CD4-positive, alpha-beta T cell treated with Interleukin-10 for 1 hour (primary cell): ENCODE results near the gene TMEM121B.

Experiments used
- DNase-seq: peaks from one replicate; pipeline ENCODE4 v3.0.0-alpha.2; 2020

Gene TMEM121B

GRCh38 chr22:17087498-17088131, 33.5 kb downstream of the TMEM121B start:
- peak; percentile 67 for DNase-seq

- no peak for DNase-seq
Measured at GRCh38 chr22:17086788-17087497, 34.2 kb downstream of the TMEM121B start.

GRCh38 chr22:17086296-17086695, 34.9 kb downstream of the TMEM121B start:
- DNase-seq = peak; percentile 21

- DNase-seq = no peak
Measured at GRCh38 chr22:17085277-17086181, 35.6 kb downstream of the TMEM121B start.

GRCh38 chr22:17084554-17085276, 36.4 kb downstream of the TMEM121B start, which contains the start of gene IL17RA:
Gene IL17RA (plus strand): TSS chr22:17085000. CDS start chr22:17085092, 92 bp downstream.
- peak; percentile 96 for DNase-seq

GRCh38 chr22:17083811-17084441, 37.2 kb downstream of the TMEM121B start:
- no peak for DNase-seq

- DNase-seq = no peak
Measured at GRCh38 chr22:17083255-17083654, 37.9 kb downstream of the TMEM121B start.

- DNase-seq = no peak
Measured at GRCh38 chr22:17079572-17079971, 41.6 kb downstream of the TMEM121B start.

GRCh38 chr22:17077255-17077654, 43.9 kb downstream of the TMEM121B start:
- DNase-seq = no peak

GRCh38 chr22:17074648-17075002, 46.5 kb downstream of the TMEM121B start:
- no peak for DNase-seq

- DNase-seq = no peak
Measured at GRCh38 chr22:17072877-17073276, 48.3 kb downstream of the TMEM121B start.
